K562 (cell line): ENCODE data around the gene KYAT1. TPM values are rescaled to one million over a fixed set of nuclear protein-coding genes. Genes with fewer than 3 reads are reported as not detected.

ENCODE experiments used
- EHMT2 ChIP-seq: fragments of 450-650 bp; IDR thresholded peaks from 2 replicates; pipeline ENCODE4 v1.6.1; 2018; ENCODE audit warnings: antibody characterized with exemption
- GABPB1 ChIP-seq: sonication (generic); formaldehyde crosslinking; IDR thresholded peaks from 2 replicates; pipeline ENCODE4 v1.8.0; 2022; ENCODE audit warnings: mild to moderate bottlenecking, missing genetic modification reagents
- HMGXB4 ChIP-seq: sonication (generic); formaldehyde crosslinking; IDR thresholded peaks from 2 replicates; pipeline ENCODE4 v1.8.1; 2023; ENCODE audit warnings: mild to moderate bottlenecking, missing genetic modification reagents
- HNRNPK ChIP-seq: fragments of 200-400 bp; formaldehyde crosslinking; IDR thresholded peaks from one replicate; pipeline ENCODE4 v1.6.1; 2018; ENCODE audit warnings: mild to moderate bottlenecking, low read depth, low read length; ENCODE audit not compliant: poor library complexity, severe bottlenecking
- KLF1 ChIP-seq: fragments of 450-650 bp; IDR thresholded peaks from 2 replicates; pipeline ENCODE4 v1.6.1; 2016; ENCODE audit warnings: missing genetic modification characterization, missing compliant biosample characterization
- MTA3 ChIP-seq: fragments of 450-650 bp; formaldehyde crosslinking; IDR thresholded peaks from 2 replicates; pipeline ENCODE4 v1.6.1; 2017; ENCODE audit warnings: mild to moderate bottlenecking, borderline replicate concordance
- NFIC ChIP-seq: fragments of 450-650 bp; IDR thresholded peaks from 2 replicates; pipeline ENCODE4 v1.6.1; 2017; ENCODE audit warnings: mild to moderate bottlenecking, inconsistent platforms
- NFXL1 ChIP-seq: fragments of 450-650 bp; formaldehyde crosslinking; IDR thresholded peaks from 2 replicates; pipeline ENCODE4 v1.4.0; 2021; ENCODE audit warnings: mild to moderate bottlenecking
- PHTF2 ChIP-seq: fragments of 250-450 bp; sonication (Bioruptor Pico); IDR thresholded peaks from 2 replicates; pipeline ENCODE4 v1.5.0; 2021; ENCODE audit warnings: mild to moderate bottlenecking
- POLR3A ChIP-seq: IDR thresholded peaks from 2 replicates; pipeline ENCODE4 v1.6.1; 2011; ENCODE audit warnings: borderline replicate concordance, mild to moderate bottlenecking, moderate library complexity; ENCODE audit not compliant: insufficient read length, insufficient read depth; ENCODE audit errors: extremely low read depth
- RBM25 ChIP-seq: fragments of 200-400 bp; formaldehyde crosslinking; IDR thresholded peaks from 2 replicates; pipeline ENCODE4 v1.6.1; 2018; ENCODE audit warnings: low read length, low read depth, moderate library complexity; ENCODE audit not compliant: severe bottlenecking
- RFX5 ChIP-seq: IDR thresholded peaks from 2 replicates; pipeline ENCODE4 v1.6.1; 2011; ENCODE audit warnings: low read depth, mild to moderate bottlenecking, improper control_type of control experiment, low read length
- ZSCAN29 ChIP-seq: fragments of 450-650 bp; IDR thresholded peaks from 2 replicates; pipeline ENCODE4 v1.6.1; 2017
- polyA plus RNA-seq, 8 experiments: library from polyadenylated mRNA; depleted of rRNA in 4 of 8; stranded (reverse) in 5 of 8; unstranded in 3 of 8; fragments of >200 nt; fragmentation: Nextera tagmentation in 2 of 8; fragmentation: Illumina TruSeq in 1 of 8; extraction: Ambion mirVana in 2 of 8; extraction: Trizol in 1 of 8; gene quantifications; 2 replicates each; pipeline versions ENCODE4 v1.2.1 to v1.2.3, GENCODE V29; 2011 to 2014; ENCODE audit warnings: inconsistent platforms in 1 of 8, missing spikeins in 1 of 8
- total RNA-seq, 7 experiments: library from RNA; depleted of rRNA in 6 of 7; stranded (reverse); fragments of >200 nt in 6 of 7; fragmentation: Illumina TruSeq in 2 of 7; extraction: Trizol in 2 of 7; gene quantifications; 2 replicates each; pipeline versions ENCODE4 v1.2.1 to v1.2.3, GENCODE V29; 2011 to 2021; ENCODE audit warnings: low replicate concordance in 1 of 7
- TF ChIP-seq, protein P1 (sequence below): fragments of 250-450 bp; sonication (Bioruptor Pico); IDR thresholded peaks from 2 replicates; pipeline ENCODE4 v1.4.0; 2020
- TF ChIP-seq, protein P2 (sequence below), 3 experiments: IDR thresholded peaks in 2 of 3; conservative IDR thresholded peaks in 1 of 3; 2 replicates each; pipeline ENCODE4 v1.5.1; 2011 to 2012; ENCODE audit warnings: low read length in 3 of 3, mild to moderate bottlenecking in 3 of 3, control low read depth in 2 of 3, improper control_type of control experiment in 1 of 3, inconsistent platforms in 1 of 3, low read depth in 1 of 3, mixed read lengths in 1 of 3, moderate library complexity in 1 of 3; ENCODE audit not compliant: insufficient read depth in 2 of 3

Gene KYAT1
- total and polyA plus RNA-seq, 9 of the 15 experiments (the other 6 are each of a cell fraction or from before 2014, with no cell fraction given): 6.4 to 16.8 (median 11.1) TPM

- TF ChIP-seq, protein P1, sequence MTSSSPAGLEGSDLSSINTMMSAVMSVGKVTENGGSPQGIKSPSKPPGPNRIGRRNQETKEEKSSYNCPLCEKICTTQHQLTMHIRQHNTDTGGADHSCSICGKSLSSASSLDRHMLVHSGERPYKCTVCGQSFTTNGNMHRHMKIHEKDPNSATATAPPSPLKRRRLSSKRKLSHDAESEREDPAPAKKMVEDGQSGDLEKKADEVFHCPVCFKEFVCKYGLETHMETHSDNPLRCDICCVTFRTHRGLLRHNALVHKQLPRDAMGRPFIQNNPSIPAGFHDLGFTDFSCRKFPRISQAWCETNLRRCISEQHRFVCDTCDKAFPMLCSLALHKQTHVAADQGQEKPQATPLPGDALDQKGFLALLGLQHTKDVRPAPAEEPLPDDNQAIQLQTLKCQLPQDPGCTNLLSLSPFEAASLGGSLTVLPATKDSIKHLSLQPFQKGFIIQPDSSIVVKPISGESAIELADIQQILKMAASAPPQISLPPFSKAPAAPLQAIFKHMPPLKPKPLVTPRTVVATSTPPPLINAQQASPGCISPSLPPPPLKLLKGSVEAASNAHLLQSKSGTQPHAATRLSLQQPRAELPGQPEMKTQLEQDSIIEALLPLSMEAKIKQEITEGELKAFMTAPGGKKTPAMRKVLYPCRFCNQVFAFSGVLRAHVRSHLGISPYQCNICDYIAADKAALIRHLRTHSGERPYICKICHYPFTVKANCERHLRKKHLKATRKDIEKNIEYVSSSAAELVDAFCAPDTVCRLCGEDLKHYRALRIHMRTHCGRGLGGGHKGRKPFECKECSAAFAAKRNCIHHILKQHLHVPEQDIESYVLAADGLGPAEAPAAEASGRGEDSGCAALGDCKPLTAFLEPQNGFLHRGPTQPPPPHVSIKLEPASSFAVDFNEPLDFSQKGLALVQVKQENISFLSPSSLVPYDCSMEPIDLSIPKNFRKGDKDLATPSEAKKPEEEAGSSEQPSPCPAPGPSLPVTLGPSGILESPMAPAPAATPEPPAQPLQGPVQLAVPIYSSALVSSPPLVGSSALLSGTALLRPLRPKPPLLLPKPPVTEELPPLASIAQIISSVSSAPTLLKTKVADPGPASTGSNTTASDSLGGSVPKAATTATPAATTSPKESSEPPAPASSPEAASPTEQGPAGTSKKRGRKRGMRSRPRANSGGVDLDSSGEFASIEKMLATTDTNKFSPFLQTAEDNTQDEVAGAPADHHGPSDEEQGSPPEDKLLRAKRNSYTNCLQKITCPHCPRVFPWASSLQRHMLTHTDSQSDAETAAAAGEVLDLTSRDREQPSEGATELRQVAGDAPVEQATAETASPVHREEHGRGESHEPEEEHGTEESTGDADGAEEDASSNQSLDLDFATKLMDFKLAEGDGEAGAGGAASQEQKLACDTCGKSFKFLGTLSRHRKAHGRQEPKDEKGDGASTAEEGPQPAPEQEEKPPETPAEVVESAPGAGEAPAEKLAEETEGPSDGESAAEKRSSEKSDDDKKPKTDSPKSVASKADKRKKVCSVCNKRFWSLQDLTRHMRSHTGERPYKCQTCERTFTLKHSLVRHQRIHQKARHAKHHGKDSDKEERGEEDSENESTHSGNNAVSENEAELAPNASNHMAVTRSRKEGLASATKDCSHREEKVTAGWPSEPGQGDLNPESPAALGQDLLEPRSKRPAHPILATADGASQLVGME (CRISPR knock-in tag): peak; percentile 13; the same call in 1 of the 2 replicates
- no peak for TF ChIP-seq NFIC
- TF ChIP-seq MTA3: no peak; the same call in 1 of the 2 replicates
- TF ChIP-seq, protein P2, sequence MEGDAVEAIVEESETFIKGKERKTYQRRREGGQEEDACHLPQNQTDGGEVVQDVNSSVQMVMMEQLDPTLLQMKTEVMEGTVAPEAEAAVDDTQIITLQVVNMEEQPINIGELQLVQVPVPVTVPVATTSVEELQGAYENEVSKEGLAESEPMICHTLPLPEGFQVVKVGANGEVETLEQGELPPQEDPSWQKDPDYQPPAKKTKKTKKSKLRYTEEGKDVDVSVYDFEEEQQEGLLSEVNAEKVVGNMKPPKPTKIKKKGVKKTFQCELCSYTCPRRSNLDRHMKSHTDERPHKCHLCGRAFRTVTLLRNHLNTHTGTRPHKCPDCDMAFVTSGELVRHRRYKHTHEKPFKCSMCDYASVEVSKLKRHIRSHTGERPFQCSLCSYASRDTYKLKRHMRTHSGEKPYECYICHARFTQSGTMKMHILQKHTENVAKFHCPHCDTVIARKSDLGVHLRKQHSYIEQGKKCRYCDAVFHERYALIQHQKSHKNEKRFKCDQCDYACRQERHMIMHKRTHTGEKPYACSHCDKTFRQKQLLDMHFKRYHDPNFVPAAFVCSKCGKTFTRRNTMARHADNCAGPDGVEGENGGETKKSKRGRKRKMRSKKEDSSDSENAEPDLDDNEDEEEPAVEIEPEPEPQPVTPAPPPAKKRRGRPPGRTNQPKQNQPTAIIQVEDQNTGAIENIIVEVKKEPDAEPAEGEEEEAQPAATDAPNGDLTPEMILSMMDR (IDR thresholded peaks at IDR 0.05 in 2 of 3, conservative IDR thresholded peaks at IDR 0.05 in 1 of 3; ENCODE audit: insufficient read depth in 2 of 3, low read depth in 1 of 3, low read length in 3 of 3): peak in 2 of 3 experiments; percentile 13 to 27; a peak in 3 of 6 replicates
- TF ChIP-seq HNRNPK: no peak
- no peak for TF ChIP-seq KLF1 (tag)
- TF ChIP-seq POLR3A: no peak
- no peak for TF ChIP-seq NFXL1 (CRISPR knock-in tag)
- TF ChIP-seq EHMT2: no peak
- no peak for TF ChIP-seq ZSCAN29
- TF ChIP-seq RBM25: peak; percentile 65
- TF ChIP-seq GABPB1 (CRISPR knock-in tag): peak; percentile 53; the same call in 1 of the 2 replicates
- no peak for TF ChIP-seq PHTF2
- TF ChIP-seq HMGXB4 (CRISPR knock-in tag): no peak; the same call in 1 of the 2 replicates
- no peak for TF ChIP-seq RFX5
Measured at GRCh38 chr9:128818839-128819715, 62.7 kb downstream of the KYAT1 start (continued).
